ENCODE data around the gene NRN1. TPM values are rescaled to one million over a fixed set of nuclear protein-coding genes. Genes with fewer than 3 reads are reported as not detected.

The NRN1 gene, protein sequence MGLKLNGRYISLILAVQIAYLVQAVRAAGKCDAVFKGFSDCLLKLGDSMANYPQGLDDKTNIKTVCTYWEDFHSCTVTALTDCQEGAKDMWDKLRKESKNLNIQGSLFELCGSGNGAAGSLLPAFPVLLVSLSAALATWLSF
- 38.7 and 42.9 TPM in 2 replicates for total RNA-seq

DNA sequence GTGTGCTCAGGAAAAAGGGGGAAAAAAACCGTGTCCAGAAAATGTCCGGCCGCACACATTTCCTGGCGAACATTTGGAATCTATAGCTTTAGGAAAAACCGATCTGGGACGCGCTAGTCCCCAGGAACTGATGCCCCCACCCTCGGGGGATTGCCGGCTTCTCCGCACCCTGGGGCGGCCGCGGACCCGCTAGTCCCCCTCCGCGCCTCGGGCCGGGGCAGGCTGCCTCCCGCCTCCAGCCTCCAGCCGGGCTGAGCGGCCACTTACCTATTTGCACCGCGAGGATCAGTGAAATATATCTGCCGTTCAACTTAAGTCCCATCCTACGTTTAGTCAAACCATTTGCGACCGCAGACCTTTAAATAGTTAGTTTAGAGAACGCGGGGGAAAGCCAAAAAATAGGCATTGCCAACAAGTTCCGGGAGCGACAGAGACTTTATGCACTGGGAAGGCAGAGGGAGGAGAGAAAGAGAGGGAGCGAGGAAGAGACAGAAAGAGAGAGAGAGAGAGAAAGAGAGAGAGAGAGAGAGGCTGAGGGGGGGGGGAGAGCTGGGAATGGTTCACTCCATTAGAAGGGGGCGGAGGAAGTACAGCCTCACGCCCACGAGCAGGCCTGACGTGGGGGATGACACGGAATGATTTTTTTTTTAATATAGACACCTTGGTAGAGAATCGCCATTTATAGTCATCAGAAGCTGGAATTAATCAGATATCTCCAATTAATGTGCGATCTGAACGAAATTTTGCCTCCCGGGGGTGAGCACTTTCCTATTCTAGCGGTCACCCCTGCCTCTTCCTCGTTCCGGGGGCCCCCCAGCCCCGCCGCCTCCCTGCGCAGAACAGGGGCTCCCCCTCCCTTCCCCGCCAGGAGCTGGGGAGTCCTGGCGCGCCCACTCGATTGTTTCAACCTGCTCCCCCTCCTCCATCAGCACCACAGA, at the start of gene NRN1:
NRN1 (minus strand) TSS at position 498 of the 938 bp plus-strand sequence; CDS start at position 322, 176 bp downstream.

